Pancreas (tissue), 10 donors: ENCODE results near the gene TMEM190. TPM values are rescaled to one million over a fixed set of nuclear protein-coding genes. Genes with fewer than 3 reads are reported as not detected.

Experiments used
- ATAC-seq, 4 donors: fragments of 200-7000 bp; cut with Tn5 transposase; one replicate each; pipeline versions ENCODE4 v1.8.0 to v1.9.1; 2020; ENCODE audit warnings: mild to moderate bottlenecking in 4 of 4, moderate library complexity in 4 of 4
- DNase-seq, 6 donors: peaks; one replicate each; pipeline ENCODE4 v3.0.0-alpha.2; 2020
- FAIRE-seq: peaks from 2 replicates; lab custom pipeline; 2012; peaks lifted over from hg19 to GRCh38; lab: Jason Lieb, UNC
- H3K27ac ChIP-seq, 4 donors: fragments of 200-600 bp; sonication (generic); 1 replicate in 3 of 4; 2 replicates in 1 of 4; pipeline versions ENCODE4 v1.5.0 to v1.8.0; 2020
- H3K27me3 ChIP-seq, 4 donors: fragments of 200-600 bp; one replicate each; pipeline ENCODE4 v1.8.0; 2021
- H3K36me3 ChIP-seq, 3 donors: fragments of 200-600 bp; sonication (generic) in 1 of 3; one replicate each; pipeline versions ENCODE4 v1.5.0 to v1.8.0; 2020 to 2021
- H3K4me1 ChIP-seq, 3 donors: fragments of 200-600 bp; one replicate each; pipeline ENCODE4 v1.8.0; 2021
- H3K4me3 ChIP-seq, 4 donors: fragments of 200-600 bp; sonication (generic) in 2 of 4; one replicate each; pipeline versions ENCODE4 v1.5.0 to v1.8.0; 2020 to 2021
- H3K9me3 ChIP-seq, 4 donors: fragments of 200-600 bp; one replicate each; pipeline ENCODE4 v1.8.0; 2021
- CTCF ChIP-seq, 4 donors: fragments of 200-600 bp; sonication (generic) in 3 of 4; IDR thresholded peaks; one replicate each; pipeline versions ENCODE4 v1.5.0 to v1.8.0; 2021; ENCODE audit warnings: antibody characterized with exemption in 4 of 4
- WGBS, 2 donors: extraction: QIAGEN DNeasy Blood & Tissue Kit; methylation state at CpG; one replicate each; pipeline ENCODE4 v1.1.7; 2013; 5-methylcytosine and 5-hydroxymethylcytosine counted together
- intact Hi-C, 3 donors: fragments of 100-400 bp; cut with DNase I; formaldehyde crosslinking; loops; one replicate each; pipeline versions ENCODE4 v1.11.1 to v1.14.2; 2022
- polyA plus RNA-seq, 2 donors: library from polyadenylated mRNA; stranded (reverse); fragments of 200-250 nt; gene quantifications; one replicate each; pipeline ENCODE4 v1.2.3, GENCODE V29; 2013
- total RNA-seq, 6 donors: library from RNA; stranded (reverse); fragmentation: NEBNext Ultra II Directional in 4 of 6; extraction: Animal tissue kit (Norgen Biotek cat#: 25700) in 4 of 6; gene quantifications; one replicate each; pipeline versions ENCODE4 v1.2.1 to v1.2.4, GENCODE V29; 2021 to 2023
- donor health status: healthy with polysubstance abuse.
- donor health status: DM: no; HTN: no; CAD: no; lungs with moderate emphysema.
- donor health status: DM: no; HTN: no; CAD: no.
- donor health status: control.
- donor health status: control.
- donor health status: Bipolar disorder and iron deficiency.
- donor health status: DM: yes; HTN: yes; CAD: no.
- donor health status: DM: no; HTN: no; CAD: no.
- donor health status: DM: no; HTN: no; CAD: no.
- donor health status: DM: yes; HTN: yes; CAD: no.

The TMEM190 gene
- total and polyA plus RNA-seq, 8 donors = 0.45 TPM; not detected in 7

GRCh38 chr19:55339105-55339888 is 37.3 kb upstream of the TMEM190 start, which contains the start of gene KMT5C:
KMT5C (plus strand) TSS chr19:55339876; CDS start chr19:55341937, 2,061 bp downstream.
- WGBS, 2 donors = 0% methylated on average over 62 to 63 of the region's 63 CpGs
- H3K27me3 ChIP-seq = no peaks in the 10 kb centered on the region
- TF ChIP-seq CTCF (IDR thresholded peaks at IDR 0.05) = peak; percentile 6 to 29 (median 20)
- H3K27ac ChIP-seq = peak within 1 kb of the TSS; percentile 96 to 98 (median 97)
- no peaks in the 10 kb centered on the region for H3K4me1 ChIP-seq
- ATAC-seq = peak; percentile 79 to 91 (median 86)
- DNase-seq = peak; percentile 100
- peak; percentile 99 for FAIRE-seq
- intact Hi-C loops = no loop called here
- peaks cover 0 to 4% (median 0%) of the 10 kb centered on the region in 3 donors for H3K36me3 ChIP-seq
- H3K9me3 ChIP-seq = no peaks in the 10 kb centered on the region
- peak within 1 kb of the TSS; percentile 35 to 62 (median 55) for H3K4me3 ChIP-seq

GRCh38 chr19:55339889-55340783 is 36.5 kb upstream of the TMEM190 start:
- peak in 5 of 6 donors; percentile 43 to 79 (median 46) for DNase-seq
- no peak for FAIRE-seq
- Histone ChIP-seq H3K4me3 (peak overlapping the region; percentile 35 to 62 (median 55)), H3K36me3 (peaks cover 0 to 4% (median 0%) of the 10 kb centered on the region in 3 donors), H3K27ac (peak overlapping the region; percentile 62 to 98 (median 89)), H3K4me1 (no peaks in the 10 kb centered on the region), H3K27me3 (no peaks in the 10 kb centered on the region), H3K9me3 (no peaks in the 10 kb centered on the region)
- intact Hi-C loops = no loop called here
- WGBS, 2 donors = 2 to 4% methylated on average over 19 to 31 of the region's 44 CpGs
- TF ChIP-seq CTCF (IDR thresholded peaks at IDR 0.05) = no peak
- no peak for ATAC-seq

- intact Hi-C loops = no loop called here
- Histone ChIP-seq H3K27me3 (no peaks in the 10 kb centered on the region), H3K36me3 (peaks cover 0 to 4% (median 0%) of the 10 kb centered on the region in 3 donors), H3K9me3 (no peaks in the 10 kb centered on the region), H3K27ac (no peak overlapping the region), H3K4me1 (no peaks in the 10 kb centered on the region), H3K4me3 (peak overlapping the region in 3 of 4 donors; percentile 14 to 62 (median 57))
- WGBS, 2 donors = 0 to 1% methylated on average over 23 to 24 of the region's 24 CpGs
- TF ChIP-seq CTCF (IDR thresholded peaks at IDR 0.05) = no peak
- peak in 1 of 6 donors; percentile 28 for DNase-seq
- no peak for FAIRE-seq
- ATAC-seq = no peak
Observed at GRCh38 chr19:55340784-55341147, 35.9 kb upstream of the TMEM190 start.

- peak overlapping the region in 3 of 4 donors; percentile 14 to 62 (median 57) for H3K4me3 ChIP-seq
- no peak for TF ChIP-seq CTCF (IDR thresholded peaks at IDR 0.05)
- H3K27me3 ChIP-seq = no peaks in the 10 kb centered on the region
- FAIRE-seq (no peak), ATAC-seq (peak in 2 of 4 donors; percentile 9 to 18), DNase-seq (peak; percentile 65 to 87 (median 81))
- intact Hi-C loops = no loop called here
- H3K4me1 ChIP-seq = no peaks in the 10 kb centered on the region
- H3K9me3 ChIP-seq = no peaks in the 10 kb centered on the region
- WGBS, 2 donors = 4 to 8% methylated on average over 15 of the region's 15 CpGs
- H3K27ac ChIP-seq = no peak overlapping the region
- H3K36me3 ChIP-seq = peaks cover 0 to 4% (median 0%) of the 10 kb centered on the region in 3 donors
Observed at GRCh38 chr19:55341171-55341588, 35.4 kb upstream of the TMEM190 start.
